GM21360 (cell line): Measurements from ENCODE around the gene HECW1.

Source experiments
- ATAC-seq: cut with Tn5 transposase; IDR thresholded peaks from one replicate; pipeline ENCODE4 v1.9.1; 2021; ENCODE audit warnings: mild to moderate bottlenecking, moderate library complexity; ENCODE audit not compliant: unreplicated experiment

The HECW1 gene

GRCh38 chr7:43248961-43249822 is 136.7 kb downstream of the HECW1 start:
- ATAC-seq, result no peak

- no peak for ATAC-seq
Observed at GRCh38 chr7:43249823-43250145, 137.3 kb downstream of the HECW1 start.

GRCh38 chr7:43260980-43261878 is 148.8 kb downstream of the HECW1 start:
- ATAC-seq, result peak; percentile 62

GRCh38 chr7:43265139-43265538 is 152.7 kb downstream of the HECW1 start:
- no peak for ATAC-seq

- ATAC-seq, result no peak
Observed at GRCh38 chr7:43273939-43274719, 161.7 kb downstream of the HECW1 start.

- no peak for ATAC-seq
Observed at GRCh38 chr7:43274752-43275151, 162.3 kb downstream of the HECW1 start.

- no peak for ATAC-seq
Observed at GRCh38 chr7:43276547-43276946, 164.1 kb downstream of the HECW1 start.

GRCh38 chr7:43278088-43278644 is 165.7 kb downstream of the HECW1 start:
- ATAC-seq, result no peak

- ATAC-seq, result no peak
Observed at GRCh38 chr7:43281268-43281667, 168.8 kb downstream of the HECW1 start.

- ATAC-seq, result no peak
Observed at GRCh38 chr7:43283706-43284105, 171.3 kb downstream of the HECW1 start.

- ATAC-seq, result no peak
Observed at GRCh38 chr7:43289826-43290225, 177.4 kb downstream of the HECW1 start.

- no peak for ATAC-seq
Observed at GRCh38 chr7:43290978-43291377, 178.5 kb downstream of the HECW1 start.

GRCh38 chr7:43291789-43292188 is 179.3 kb downstream of the HECW1 start:
- no peak for ATAC-seq

- no peak for ATAC-seq
Observed at GRCh38 chr7:43292384-43292783, 179.9 kb downstream of the HECW1 start.

- ATAC-seq, result no peak
Observed at GRCh38 chr7:43294080-43294630, 181.7 kb downstream of the HECW1 start.

- no peak for ATAC-seq
Observed at GRCh38 chr7:43295429-43295828, 183.0 kb downstream of the HECW1 start.

- ATAC-seq, result no peak
Observed at GRCh38 chr7:43296306-43296705, 183.9 kb downstream of the HECW1 start.

- ATAC-seq, result no peak
Observed at GRCh38 chr7:43298617-43299016, 186.2 kb downstream of the HECW1 start.

- ATAC-seq, result no peak
Observed at GRCh38 chr7:43300121-43300520, 187.7 kb downstream of the HECW1 start.

- ATAC-seq, result no peak
Observed at GRCh38 chr7:43302211-43302711, 189.8 kb downstream of the HECW1 start.
